Measurements from ENCODE around the gene TBATA.
A peak's percentile ranks its signal among the peaks of the same experiment; 100 is the strongest.

TBATA gene

GRCh38 chr10:70759781-70760180 is 25.4 kb downstream of the TBATA start:
- no peak for DNase-seq

- DNase-seq: peak; percentile 93
Observed at GRCh38 chr10:70758757-70759514, 26.2 kb downstream of the TBATA start.

GRCh38 chr10:70757856-70758255 is 27.3 kb downstream of the TBATA start:
- no peak for DNase-seq

GRCh38 chr10:70756700-70757360 is 28.3 kb downstream of the TBATA start:
- DNase-seq: no peak

GRCh38 chr10:70753841-70754621 is 31.1 kb downstream of the TBATA start:
- no peak for DNase-seq

GRCh38 chr10:70753026-70753663 is 32.0 kb downstream of the TBATA start:
- DNase-seq: no peak

- no peak for DNase-seq
Observed at GRCh38 chr10:70752571-70752970, 32.6 kb downstream of the TBATA start.

GRCh38 chr10:70751991-70752390 is 33.2 kb downstream of the TBATA start:
- no peak for DNase-seq

GRCh38 chr10:70751356-70751755 is 33.8 kb downstream of the TBATA start:
- DNase-seq: no peak

- DNase-seq: no peak
Observed at GRCh38 chr10:70750156-70750703, 34.9 kb downstream of the TBATA start.

GRCh38 chr10:70749756-70750155 is 35.4 kb downstream of the TBATA start:
- DNase-seq: no peak

GRCh38 chr10:70748801-70749573 is 36.2 kb downstream of the TBATA start:
- no peak for DNase-seq

GRCh38 chr10:70748305-70748704 is 36.9 kb downstream of the TBATA start:
- DNase-seq: no peak

- DNase-seq: no peak
Observed at GRCh38 chr10:70747192-70747965, 37.8 kb downstream of the TBATA start.

GRCh38 chr10:70745555-70745954 is 39.6 kb downstream of the TBATA start:
- no peak for DNase-seq

- peak; percentile 23 for DNase-seq
Observed at GRCh38 chr10:70744617-70745143, 40.5 kb downstream of the TBATA start.

- DNase-seq: no peak
Observed at GRCh38 chr10:70743879-70744278, 41.3 kb downstream of the TBATA start.

- no peak for DNase-seq
Observed at GRCh38 chr10:70743430-70743788, 41.8 kb downstream of the TBATA start.

GRCh38 chr10:70742537-70743429 is 42.4 kb downstream of the TBATA start:
- peak; percentile 97 for DNase-seq
